IMR-90 (cell line): ENCODE results near the gene PLCD1. TPM values are rescaled to one million over a fixed set of nuclear protein-coding genes. Genes with fewer than 3 reads are reported as not detected.

Experiments used
- ATAC-seq: fragments of 200-7000 bp; cut with Tn5 transposase; 2 replicates; pipeline ENCODE4 v1.9.1; 2020; ENCODE audit warnings: low read depth, mild to moderate bottlenecking, moderate library complexity
- BruUV-seq: library from RNA; stranded (reverse); fragments of 400-500 nt; replicated peaks from 2 replicates; lab custom pipeline; 2021; lab: Mats Ljungman, UMichigan
- CTCF ChIA-PET: fragments of 300-600 bp; formaldehyde crosslinking; extraction: SDS; loops from one replicate; lab custom pipeline; 2021; ENCODE audit warnings: antibody characterized with exemption; lab: Yijun Ruan, JAX
- POLR2A ChIA-PET: fragments of 300-600 bp; sonication (Branson Sonifier 250); formaldehyde crosslinking; loops from one replicate; lab custom pipeline; 2022; ENCODE audit warnings: antibody characterized with exemption; ENCODE audit not compliant: unreplicated experiment; lab: Charles Lee
- DNase-seq: peaks from one replicate; pipeline ENCODE4 v3.0.0; 2013
- H2AFZ ChIP-seq: replicated peaks from 2 replicates; pipeline ENCODE3; 2013; ENCODE audit warnings: low read length, mild to moderate bottlenecking; ENCODE audit not compliant: poor library complexity
- H2AK5ac ChIP-seq: 2 replicates; pipeline ENCODE4 v1.6.1; 2013; ENCODE audit warnings: low read depth, low read length, inconsistent platforms
- H2AK9ac ChIP-seq: replicated peaks from 2 replicates; pipeline ENCODE3; 2013; ENCODE audit warnings: mild to moderate bottlenecking, low read depth, low read length, moderate library complexity; ENCODE audit not compliant: poor library complexity
- H2BK120ac ChIP-seq: 2 replicates; pipeline ENCODE4 v1.6.1; 2013; ENCODE audit warnings: low read depth, low read length, inconsistent platforms
- H2BK15ac ChIP-seq: 3 replicates; pipeline ENCODE4 v1.6.1; 2013; ENCODE audit warnings: low read depth, low read length, inconsistent platforms
- H2BK20ac ChIP-seq: 2 replicates; pipeline ENCODE4 v1.6.1; 2013; ENCODE audit warnings: low read depth, mild to moderate bottlenecking, inconsistent platforms, low read length, moderate library complexity
- H2BK5ac ChIP-seq: 2 replicates; pipeline ENCODE4 v1.6.1; 2013; ENCODE audit warnings: mild to moderate bottlenecking, low read depth, low read length, inconsistent platforms; ENCODE audit not compliant: poor library complexity, severe bottlenecking
- H3K14ac ChIP-seq: replicated peaks from 2 replicates; pipeline ENCODE4 v1.6.1; 2013; ENCODE audit warnings: low read depth, low read length, inconsistent platforms
- H3K18ac ChIP-seq: 2 replicates; pipeline ENCODE4 v1.6.1; 2013; ENCODE audit warnings: low read depth, low read length, control low read depth
- H3K23ac ChIP-seq: 2 replicates; pipeline ENCODE4 v1.6.1; 2013; ENCODE audit warnings: low read depth, low read length, inconsistent platforms
- H3K27ac ChIP-seq: 2 replicates; pipeline ENCODE4 v1.5.1; 2013; ENCODE audit warnings: mild to moderate bottlenecking, control low read depth, low read length; ENCODE audit not compliant: insufficient read depth
- H3K27me3 ChIP-seq: 2 replicates; pipeline ENCODE4 v1.6.1; 2013; ENCODE audit warnings: low read length; ENCODE audit not compliant: control insufficient read depth, insufficient read depth
- H3K36me3 ChIP-seq: 2 replicates; pipeline ENCODE4 v1.6.1; 2013; ENCODE audit warnings: low read length, mixed read lengths; ENCODE audit not compliant: control insufficient read depth, insufficient read depth
- H3K4ac ChIP-seq: 2 replicates; pipeline ENCODE4 v1.6.1; 2013; ENCODE audit warnings: low read depth, low read length, inconsistent platforms
- H3K4me1 ChIP-seq: 2 replicates; pipeline ENCODE4 v1.6.1; 2013; ENCODE audit warnings: low read length, mixed read lengths; ENCODE audit not compliant: control insufficient read depth, insufficient read depth
- H3K4me2 ChIP-seq: 2 replicates; pipeline ENCODE4 v1.6.1; 2013; ENCODE audit warnings: low read depth, mild to moderate bottlenecking, control low read depth, low read length, moderate library complexity
- H3K4me3 ChIP-seq: 2 replicates; pipeline ENCODE4 v1.5.1; 2013; ENCODE audit warnings: low read depth, mild to moderate bottlenecking, control low read depth, low read length, moderate library complexity; ENCODE audit not compliant: insufficient read depth
- H3K56ac ChIP-seq: 2 replicates; pipeline ENCODE4 v1.6.1; 2013; ENCODE audit warnings: low read length, inconsistent platforms; ENCODE audit not compliant: insufficient read depth; ENCODE audit errors: extremely low read depth
- H3K79me1 ChIP-seq, 2 experiments: 2 replicates each; pipeline ENCODE4 v1.6.1; 2013; ENCODE audit warnings: low read length in 2 of 2, inconsistent platforms in 1 of 2, low read depth in 1 of 2
- H3K9ac ChIP-seq: 2 replicates; pipeline ENCODE4 v1.6.1; 2013; ENCODE audit warnings: low read depth, low read length, control low read depth
- H3K9me1 ChIP-seq: 2 replicates; pipeline ENCODE4 v1.6.1; 2013; ENCODE audit warnings: low read length, inconsistent platforms; ENCODE audit not compliant: insufficient read depth
- H3K9me3 ChIP-seq: 2 replicates; pipeline ENCODE4 v1.6.1; 2013; ENCODE audit warnings: low read length; ENCODE audit not compliant: control insufficient read depth, insufficient read depth
- H4K20me1 ChIP-seq: 2 replicates; pipeline ENCODE4 v1.6.1; 2013; ENCODE audit warnings: low read length, inconsistent platforms; ENCODE audit not compliant: insufficient read depth
- H4K5ac ChIP-seq: 2 replicates; pipeline ENCODE4 v1.6.1; 2013; ENCODE audit warnings: mild to moderate bottlenecking, low read depth, low read length, control low read depth
- H4K8ac ChIP-seq, 2 experiments: 2 replicates each; pipeline ENCODE4 v1.6.1; 2013; ENCODE audit warnings: low read depth in 2 of 2, low read length in 2 of 2, control low read depth in 1 of 2, inconsistent platforms in 1 of 2
- H4K91ac ChIP-seq: 2 replicates; pipeline ENCODE4 v1.6.1; 2013; ENCODE audit warnings: low read depth, low read length, inconsistent platforms; ENCODE audit not compliant: insufficient read depth
- CEBPB ChIP-seq: IDR thresholded peaks from 2 replicates; pipeline ENCODE4 v1.6.1; 2012; ENCODE audit warnings: low read depth, low read length, improper control_type of control experiment
- POLR2A ChIP-seq: IDR thresholded peaks from 2 replicates; pipeline ENCODE4 v1.6.1; 2012; ENCODE audit warnings: mild to moderate bottlenecking, low read depth, low read length
- RAD21 ChIP-seq: IDR thresholded peaks from 2 replicates; pipeline ENCODE4 v1.6.1; 2012; ENCODE audit warnings: low read length, improper control_type of control experiment
- RFX5 ChIP-seq: IDR thresholded peaks from 2 replicates; pipeline ENCODE4 v1.8.0; 2012; ENCODE audit warnings: low read depth, mild to moderate bottlenecking, low read length, moderate library complexity
- WGBS, 2 experiments: methylation state at CpG; one replicate each; pipeline versions ENCODE4 v1.1.5 to v1.1.7; 2013; ENCODE audit warnings: missing lambda C conversion rate in 2 of 2; ENCODE audit not compliant: insufficient read length in 1 of 2; ENCODE audit errors: extremely low coverage in 2 of 2; 5-methylcytosine and 5-hydroxymethylcytosine counted together
- dilution Hi-C: fragments of 300-500 bp; cut with HindIII; formaldehyde crosslinking; loops from one replicate; pipeline ENCODE4 v1.14.3; 2018; ENCODE audit warnings: low sequenced_read_pairs; ENCODE audit not compliant: unreplicated experiment
- in situ Hi-C: fragments of 300-500 bp; cut with MboI; formaldehyde crosslinking; loops from 3 replicates; pipeline ENCODE4 v1.14.3; 2019; ENCODE audit warnings: low sequenced_read_pairs, inconsistent platforms, mixed read lengths
- intact Hi-C: fragments of 100-400 bp; cut with micrococcal nuclease; formaldehyde crosslinking; loops from 2 replicates; pipeline ENCODE4 v1.10.0; 2022
- polyA plus RNA-seq, 3 experiments: library from polyadenylated mRNA; depleted of rRNA; stranded (reverse); fragments of >200 nt; gene quantifications; 2 replicates each; pipeline ENCODE4 v1.2.3, GENCODE V29; 2012; ENCODE audit warnings: low replicate concordance in 1 of 3
- total RNA-seq: library from RNA; depleted of rRNA; stranded (reverse); fragments of >200 nt; gene quantifications from 2 replicates; pipeline ENCODE4 v1.2.3, GENCODE V29; 2012

The PLCD1 gene
- total and polyA plus RNA-seq, 2 of the 4 experiments (the other 2 are of a cell fraction) = 14.9 to 16.3 TPM

DNA sequence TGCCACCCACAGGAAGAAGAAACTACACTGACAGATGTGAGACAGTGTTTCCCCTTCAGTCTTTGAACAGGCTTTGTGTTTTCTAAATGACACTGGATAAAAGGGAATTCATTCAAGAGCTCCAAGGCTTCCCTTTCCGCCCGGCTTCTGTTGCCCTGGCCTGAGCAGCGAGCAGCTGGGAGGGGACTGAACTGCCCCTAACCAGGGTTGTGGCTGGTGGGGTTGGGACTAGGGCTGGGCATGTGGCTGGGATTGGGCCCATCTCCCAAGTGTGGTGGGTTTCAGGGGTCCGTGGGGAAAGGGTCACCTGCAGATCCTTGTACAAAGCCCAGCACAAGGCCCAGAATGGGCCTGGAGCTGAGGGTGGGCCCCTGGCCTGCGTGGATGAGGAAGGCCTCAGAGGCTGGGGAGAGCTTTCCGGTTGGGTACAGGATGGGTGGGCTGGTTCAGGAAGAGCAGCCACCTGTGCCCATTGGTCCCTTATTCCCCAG, 28.4 kb downstream of the PLCD1 start:
- CTCF ChIA-PET = no interaction called here

More for the DNA sequence above, 28.4 kb downstream of the PLCD1 start:
- dilution Hi-C loops = no loop called here
- POLR2A ChIA-PET = no interaction called here
- Histone ChIP-seq H3K4me2 (no peak overlapping the region), H4K91ac (no peak overlapping the region), H2BK120ac (no peak overlapping the region), H3K4me1 (peaks cover 10% of the 10 kb centered on the region), H3K9me3 (no peaks in the 10 kb centered on the region), H4K8ac (no peak overlapping the region), H4K5ac (no peak overlapping the region), H3K27me3 (no peaks in the 10 kb centered on the region), H2BK15ac (no peak overlapping the region), H4K20me1 (peaks cover 8% of the 10 kb centered on the region; the same call in 1 of the 2 replicates), H2BK5ac (no peak overlapping the region), H3K23ac (no peak overlapping the region), H2AK5ac (no peak overlapping the region), H3K56ac (no peak overlapping the region), H3K27ac (no peak overlapping the region), H3K4me3 (no peak overlapping the region), H3K79me1 (peaks cover 3 to 12% of the 10 kb centered on the region in 2 experiments; a peak in 1 of 4 replicates), H3K9ac (no peak overlapping the region), H3K14ac (no peak overlapping the region), H3K9me1 (peaks cover 14% of the 10 kb centered on the region), H2AFZ (no peak overlapping the region), H3K18ac (no peak overlapping the region), H3K36me3 (peaks cover 7% of the 10 kb centered on the region), H3K4ac (no peak overlapping the region), H2AK9ac (no peak overlapping the region), H2BK20ac (no peak overlapping the region)
- ATAC-seq (no peak), DNase-seq (no peak)
- BruUV-seq = no TSS peak
- in situ Hi-C loops = no loop called here
- WGBS, 2 experiments = 90% methylated on average over 2 of the region's 6 CpGs; no CpG with 5 or more reads in 1 of the 2 experiments
- intact Hi-C loops = no loop called here
- no peak for TF ChIP-seq RAD21
- TF ChIP-seq CEBPB = no peak
- no peak for TF ChIP-seq POLR2A
- no peak for TF ChIP-seq RFX5
